NCI-H2196 (cell line): ENCODE results near the gene EIF3L.

Source experiments
- DNase-seq: peaks from one replicate; lab custom pipeline; 2025; ENCODE audit not compliant: unreplicated experiment; lab: John Stamatoyannopoulos, UW

The EIF3L gene

GRCh38 chr22:37850801-37851200 is 1.6 kb downstream of the EIF3L start:
- DNase-seq, result no peak

DNA sequence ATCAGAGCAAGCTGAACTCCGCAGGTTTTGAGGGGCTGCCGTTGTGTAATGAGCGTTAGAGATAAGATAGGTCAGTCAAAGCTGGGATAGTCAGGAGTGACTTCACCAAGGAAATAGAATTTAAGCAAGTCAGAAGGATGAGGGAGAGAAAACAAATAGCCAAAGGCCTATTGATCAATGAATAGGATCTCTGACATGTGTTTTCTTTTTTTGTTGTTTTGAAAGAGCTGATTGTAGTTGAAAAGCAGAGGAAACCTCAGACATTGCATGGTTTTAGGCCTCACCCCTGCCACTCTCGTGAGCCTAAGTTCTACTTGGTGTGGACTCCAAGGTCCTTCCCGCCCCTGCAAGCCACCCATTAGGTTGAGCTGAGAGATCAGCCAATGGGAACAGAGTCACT is 3.2 kb downstream of the EIF3L start:
- DNase-seq, result no peak

GRCh38 chr22:37854946-37855345 is 5.7 kb downstream of the EIF3L start:
- no peak for DNase-seq

DNA sequence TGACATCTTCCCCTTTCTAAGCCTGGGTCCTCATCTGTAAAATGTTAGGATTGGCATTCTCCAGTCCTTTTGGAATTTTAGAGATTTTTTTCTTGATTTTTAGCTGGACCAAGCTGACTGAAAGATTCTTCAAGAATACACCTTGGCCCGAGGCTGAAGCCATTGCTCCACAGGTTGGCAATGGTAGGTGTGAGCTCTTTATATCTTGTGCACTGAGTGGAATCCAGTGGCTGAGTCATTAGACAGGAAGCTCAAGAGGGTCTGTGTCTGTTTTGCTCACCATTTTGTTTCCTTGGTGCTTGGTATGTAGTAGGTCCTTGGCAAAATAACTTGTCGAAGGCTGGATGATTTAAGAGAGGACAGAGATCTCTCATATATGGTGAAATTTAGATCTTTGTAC is 6.2 kb downstream of the EIF3L start:
- DNase-seq, result no peak

GRCh38 chr22:37860796-37861421 is 11.7 kb downstream of the EIF3L start:
- DNase-seq, result no peak

DNA sequence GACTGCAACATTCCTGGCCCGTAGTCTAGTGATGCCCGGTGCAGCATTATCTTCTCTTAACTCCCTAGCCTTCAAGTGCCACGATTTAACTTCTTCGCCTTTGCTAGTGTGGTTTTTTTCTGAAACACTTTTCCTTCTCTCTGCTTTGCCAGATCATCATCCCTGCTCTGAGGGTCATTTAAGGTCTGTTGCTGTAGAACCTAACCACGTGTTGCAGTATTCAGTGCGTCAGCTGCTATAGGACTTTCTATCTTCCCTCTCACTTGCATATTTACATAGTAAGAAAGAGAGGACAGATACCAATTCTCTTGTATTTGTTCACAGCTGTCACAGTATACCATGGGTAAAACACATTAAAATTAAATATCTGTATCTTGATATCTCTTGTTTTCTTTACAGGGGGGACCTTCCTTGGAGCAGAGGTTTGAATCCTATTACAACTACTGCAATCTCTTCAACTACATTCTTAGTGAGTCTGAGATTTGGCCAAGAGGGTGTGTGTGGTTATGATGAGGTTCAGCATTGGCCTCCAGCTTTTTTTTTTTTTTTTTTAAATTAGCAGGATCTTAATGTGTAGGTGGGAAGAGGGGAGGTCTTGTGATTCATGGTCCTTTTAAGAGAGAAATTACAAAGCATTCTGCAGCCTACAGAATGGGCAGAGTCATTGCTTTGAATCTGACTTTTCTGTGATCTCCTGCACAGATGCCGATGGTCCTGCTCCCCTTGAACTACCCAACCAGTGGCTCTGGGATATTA is 13.5 kb downstream of the EIF3L start:
- no peak for DNase-seq

DNA sequence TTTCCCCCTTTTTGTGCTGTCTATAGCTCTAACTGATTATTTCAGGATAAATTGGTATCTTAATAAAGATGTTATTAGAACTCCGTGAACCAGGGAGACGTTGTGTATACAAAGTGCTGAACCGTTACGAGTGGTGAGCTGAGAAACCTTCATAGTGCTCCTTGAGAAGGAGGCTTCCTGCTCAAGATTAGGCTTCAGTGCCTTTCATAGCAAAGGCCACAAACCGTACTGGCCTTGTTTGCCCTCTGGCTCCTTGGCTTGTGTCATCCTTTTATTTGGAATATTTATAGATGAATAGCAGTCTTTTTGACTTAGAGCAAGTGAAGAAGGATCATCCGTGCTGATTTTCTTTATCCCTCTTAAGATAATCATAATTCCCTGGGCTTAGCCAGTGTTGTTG is 16.3 kb downstream of the EIF3L start:
- no peak for DNase-seq

DNA sequence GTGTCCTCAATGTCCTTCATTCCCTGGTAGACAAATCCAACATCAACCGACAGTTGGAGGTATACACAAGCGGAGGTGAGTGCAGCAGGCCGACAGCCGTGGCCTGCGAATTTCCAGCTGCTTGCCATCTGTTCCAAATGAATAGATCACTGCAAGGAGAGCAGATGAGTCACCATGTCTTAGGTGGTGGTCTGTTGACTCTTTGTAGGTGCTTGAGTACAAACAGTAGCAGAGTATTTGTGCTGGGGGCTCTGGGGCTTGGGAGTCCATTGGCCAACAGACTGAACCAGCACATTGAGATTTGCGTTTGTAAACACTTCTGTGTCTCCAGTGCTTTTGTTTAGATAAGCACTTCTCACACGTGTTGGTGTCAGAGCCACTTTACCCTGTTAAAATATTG is 21.1 kb downstream of the EIF3L start:
- DNase-seq, result no peak

DNA sequence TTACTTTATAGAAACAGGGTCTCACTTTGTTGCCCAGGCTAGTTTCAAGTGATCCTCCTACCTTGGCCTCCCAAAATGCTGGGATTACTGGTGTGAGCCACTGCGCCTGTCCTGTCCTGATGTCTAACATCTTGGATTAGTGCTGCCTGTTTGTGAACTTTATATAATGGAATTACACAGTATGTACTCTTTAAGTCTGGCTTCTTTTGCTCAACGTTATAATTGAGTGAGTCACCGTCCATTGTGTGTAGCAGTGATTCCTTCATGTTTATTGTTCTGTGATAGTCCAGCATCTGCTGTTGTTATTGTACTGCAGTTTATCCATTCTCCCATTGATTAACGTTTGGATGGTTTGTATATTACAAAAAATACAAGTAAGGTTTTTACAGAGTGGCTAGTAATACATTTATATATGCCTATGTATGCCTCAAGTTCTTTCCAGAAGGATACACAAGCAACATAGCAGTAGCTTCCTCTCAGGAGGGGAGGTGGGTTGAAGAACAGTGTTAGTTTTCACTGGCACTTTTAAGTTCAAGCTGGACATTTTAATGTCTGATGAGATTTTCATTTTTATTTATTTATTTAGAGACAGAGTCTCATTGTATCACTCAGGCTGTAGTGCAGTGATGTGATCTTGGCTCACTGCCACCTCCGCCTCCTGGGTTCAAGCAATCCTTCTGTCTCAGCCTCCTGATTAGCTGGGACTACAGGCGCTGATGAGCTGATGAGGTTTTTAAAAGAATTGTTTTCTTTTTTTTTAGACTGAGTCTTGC is 31.6 kb downstream of the EIF3L start:
- no peak for DNase-seq

DNA sequence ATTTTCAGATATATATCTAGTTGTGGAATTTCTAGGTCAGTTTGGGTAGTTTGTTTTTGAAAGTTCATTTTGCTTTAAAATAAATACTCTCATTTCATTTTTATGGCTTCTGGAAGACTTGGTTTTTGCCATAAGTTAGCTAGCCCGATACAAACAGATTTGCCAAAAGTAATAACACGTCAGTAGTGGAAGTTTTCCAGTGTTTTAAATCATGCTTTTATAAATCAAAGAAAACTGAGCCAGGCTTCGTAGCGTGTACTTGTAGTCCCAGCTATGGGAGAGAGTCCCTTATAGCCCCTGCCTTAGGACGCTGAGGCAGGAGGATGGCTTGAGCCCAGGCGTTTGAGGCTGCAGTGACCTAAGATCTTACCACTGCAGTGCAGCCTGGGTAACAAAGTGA is 35.2 kb downstream of the EIF3L start:
- no peak for DNase-seq

DNA sequence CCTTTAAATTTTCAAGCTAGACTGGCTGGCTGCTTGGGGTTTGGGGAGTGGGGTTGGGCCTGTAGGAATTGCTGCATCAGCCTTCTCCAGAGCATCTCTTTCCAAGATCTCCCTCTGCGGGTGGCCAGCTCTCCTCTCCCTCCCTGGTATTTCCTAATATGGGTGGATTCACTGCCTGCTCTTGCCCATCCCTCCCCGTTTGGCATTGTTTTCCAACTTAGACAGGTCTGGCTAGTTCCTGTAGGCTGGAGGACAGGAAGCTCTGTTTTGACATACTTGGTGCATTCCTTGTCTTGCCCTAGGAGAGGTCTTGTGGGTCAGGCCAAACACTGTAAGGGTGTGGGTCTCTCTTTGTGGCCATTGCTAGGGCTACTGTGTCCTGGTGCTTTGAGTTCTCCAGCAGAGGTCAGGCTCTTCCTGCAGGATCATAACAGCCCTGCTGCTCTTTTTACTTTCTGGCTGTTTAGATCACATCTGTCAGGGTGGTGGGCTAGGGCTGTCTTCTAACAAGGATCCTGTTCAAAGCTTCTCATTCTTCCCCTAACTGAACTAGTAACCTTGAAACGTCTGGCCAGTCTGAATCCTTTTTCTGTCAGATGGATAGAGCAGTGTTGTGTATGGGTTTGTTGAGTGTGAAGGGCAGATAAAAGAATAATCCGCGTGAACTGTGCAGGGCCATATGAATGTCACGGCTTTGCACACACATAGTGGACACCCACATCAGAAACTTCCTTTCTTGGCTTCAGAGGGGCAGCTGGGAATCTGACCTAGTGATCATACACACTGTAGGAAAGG is 38.6 kb downstream of the EIF3L start:
- no peak for DNase-seq

DNA sequence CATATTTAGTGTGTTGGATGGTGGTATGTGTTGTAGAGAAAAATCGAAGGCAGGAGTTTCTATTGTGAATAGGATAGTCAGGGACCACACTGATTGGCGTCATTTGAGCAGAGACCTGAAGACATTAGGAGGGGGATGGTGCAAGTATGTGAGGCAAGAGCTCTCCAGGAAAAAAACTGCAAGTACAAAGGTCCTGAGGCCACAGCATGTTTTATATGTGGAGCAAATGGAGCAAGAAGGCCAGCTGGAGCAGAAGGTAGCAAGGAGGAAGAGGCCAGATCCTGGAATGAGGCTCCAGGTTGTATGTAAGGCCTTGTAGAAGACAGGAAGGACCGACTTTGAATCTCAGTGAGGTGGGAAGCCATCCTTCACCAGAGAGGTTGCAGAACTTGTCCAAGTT is 42.7 kb downstream of the EIF3L start:
- DNase-seq, result no peak

DNA sequence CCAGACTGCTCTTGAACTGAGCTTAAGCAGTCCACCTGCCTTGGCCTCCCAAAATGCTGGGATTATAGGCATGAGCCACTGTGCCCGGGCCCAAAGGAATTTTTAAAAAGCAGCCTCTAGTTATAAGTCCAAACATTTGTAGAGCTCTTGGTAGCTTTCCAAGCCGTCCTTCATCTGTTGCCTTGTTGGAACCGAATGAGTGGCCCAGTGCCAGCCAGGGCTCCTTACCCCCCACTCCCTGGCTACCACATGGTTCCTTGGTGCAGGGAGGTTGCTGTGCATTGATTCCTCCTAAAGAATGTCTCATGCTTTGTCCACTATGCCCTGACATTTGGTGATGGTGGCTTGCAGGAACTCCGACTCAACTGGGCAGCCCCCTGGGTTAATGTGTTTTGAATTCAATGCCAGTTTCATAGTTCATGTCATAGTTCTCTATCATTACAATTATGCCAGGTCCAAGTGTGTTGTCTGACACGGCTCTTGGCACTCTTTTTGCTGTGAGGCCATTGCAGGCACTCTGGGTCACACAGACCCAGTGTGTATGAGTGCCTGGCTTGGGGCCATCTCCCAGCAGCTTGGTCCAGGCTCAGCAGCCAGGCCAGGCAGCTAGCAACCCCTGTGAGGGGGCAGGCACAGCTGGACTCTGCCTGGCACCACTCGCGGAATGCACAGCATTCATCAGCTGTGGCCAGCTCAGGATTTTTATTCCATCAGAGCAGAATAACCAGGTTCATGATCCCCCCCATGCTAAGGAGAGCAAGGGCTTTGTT is 43.5 kb downstream of the EIF3L start:
- DNase-seq, result no peak

- DNase-seq, result no peak
Observed at GRCh38 chr22:37893583-37893983, 44.4 kb downstream of the EIF3L start.

DNA sequence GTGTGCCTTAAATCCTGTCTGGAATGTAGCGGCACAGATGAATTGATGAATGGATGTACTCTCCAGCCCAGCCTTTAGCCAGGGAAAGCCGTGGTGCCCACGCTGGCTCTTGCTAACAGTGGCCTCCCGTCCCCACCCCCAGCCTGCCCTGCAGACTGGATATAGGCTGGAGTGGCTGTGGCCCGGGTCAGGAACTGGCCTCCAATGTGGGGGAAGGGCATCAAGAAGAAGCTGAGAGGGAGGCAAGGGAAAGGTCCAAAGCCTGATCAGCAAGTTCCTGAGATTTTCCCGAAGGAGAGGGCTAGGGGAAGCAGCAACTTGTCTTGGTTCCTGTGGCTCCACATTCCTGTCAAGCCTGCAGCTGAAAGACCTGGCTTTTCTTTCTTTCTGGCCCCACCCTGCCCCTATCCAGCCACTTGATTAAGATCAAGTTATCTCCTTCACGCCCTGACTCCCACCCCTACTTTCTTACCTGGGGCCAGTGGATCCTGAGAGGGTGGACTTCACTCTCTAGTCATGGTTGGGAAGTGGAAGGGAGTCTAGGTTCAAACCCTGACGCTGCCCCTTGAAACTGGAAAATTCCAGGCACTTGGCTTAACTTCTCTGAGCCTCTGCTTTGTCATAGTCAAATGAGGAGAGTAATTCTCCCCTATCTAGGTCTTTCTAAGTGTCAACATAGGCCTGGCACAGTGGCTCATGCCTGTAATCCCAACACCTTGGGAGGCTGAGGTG is 45.9 kb downstream of the EIF3L start:
- DNase-seq, result no peak

DNA sequence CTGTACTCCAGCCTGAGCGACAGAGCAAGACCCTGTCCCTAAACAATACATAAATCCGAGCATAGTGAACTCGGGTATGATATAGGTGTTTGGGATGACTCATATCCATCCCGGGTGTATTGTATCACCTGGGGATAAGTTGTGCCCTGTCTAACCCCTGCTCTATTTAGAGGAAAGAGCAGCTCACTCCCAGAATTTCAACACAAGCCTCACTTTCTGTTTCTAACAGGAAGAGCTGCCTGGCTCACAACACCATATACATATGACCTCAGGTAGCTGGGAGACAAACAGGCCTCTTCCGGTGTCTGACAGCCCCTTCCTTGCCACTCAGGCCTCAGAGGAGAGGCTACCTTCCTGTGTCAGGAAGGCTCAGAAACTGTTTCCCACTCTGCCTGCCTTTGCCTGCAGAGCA is 47.0 kb downstream of the EIF3L start:
- no peak for DNase-seq

DNA sequence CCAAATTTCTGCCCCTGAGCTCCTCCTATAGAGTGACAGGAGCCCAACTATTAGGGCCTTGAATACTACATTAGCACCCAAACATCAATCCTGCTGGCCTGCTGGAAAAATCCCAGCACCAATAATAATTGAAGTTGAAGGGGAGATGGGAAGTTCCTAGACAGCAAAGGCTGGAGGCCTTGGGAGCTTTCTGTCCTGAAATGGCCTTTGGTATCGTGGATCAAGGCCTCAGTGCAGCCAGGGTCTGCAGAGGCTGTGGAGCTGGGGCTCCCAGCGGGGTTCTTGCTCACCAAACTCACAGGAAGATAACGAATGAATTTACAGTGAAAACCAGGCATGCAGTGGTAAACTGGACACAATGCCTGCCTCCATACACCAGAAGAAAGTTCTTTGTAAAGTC is 47.7 kb downstream of the EIF3L start:
- DNase-seq, result no peak

- DNase-seq, result no peak
Observed at GRCh38 chr22:37897807-37898206, 48.6 kb downstream of the EIF3L start.

DNA sequence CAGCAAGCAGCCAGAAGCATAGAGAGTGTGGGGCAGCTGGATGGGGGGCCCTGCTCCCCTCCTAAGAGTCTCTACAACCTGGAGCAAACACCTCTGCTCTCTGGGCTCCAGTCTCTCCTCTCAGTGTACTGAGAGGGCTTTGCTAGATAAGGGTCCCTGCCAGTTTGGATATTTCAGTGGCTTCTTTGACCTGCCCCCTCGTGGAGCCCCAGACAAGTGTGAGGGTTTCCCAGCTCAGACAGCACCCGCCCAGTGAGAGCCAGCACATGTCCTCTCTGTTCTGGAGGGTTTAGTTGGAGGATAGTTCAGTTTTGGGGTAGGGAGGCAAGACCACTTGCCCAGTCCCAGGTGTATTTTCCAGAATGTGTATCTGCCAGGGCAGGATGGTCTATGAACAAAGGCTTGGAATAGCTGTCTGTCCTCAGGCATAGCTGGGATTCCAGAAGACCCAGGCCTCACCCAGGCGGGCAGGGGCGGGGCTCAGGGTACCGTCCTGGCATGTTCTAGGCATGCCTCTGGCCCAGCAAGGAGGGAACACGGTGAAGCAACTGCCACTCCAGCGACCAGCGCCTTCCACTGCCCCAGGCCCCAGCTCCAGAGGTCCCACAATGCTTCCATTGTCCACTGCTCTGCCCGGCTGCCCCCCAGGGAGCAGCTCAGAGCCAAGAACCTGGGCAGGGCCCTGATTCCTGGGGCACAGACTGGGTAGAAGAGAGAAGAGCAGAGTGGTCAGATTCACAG is 49.4 kb downstream of the EIF3L start:
- DNase-seq, result no peak
